IMR-90 (cell line): ENCODE data around the gene CYP2B6. TPM values are rescaled to one million over a fixed set of nuclear protein-coding genes. Genes with fewer than 3 reads are reported as not detected.

Experiments
- ATAC-seq: fragments of 200-7000 bp; cut with Tn5 transposase; 2 replicates; pipeline ENCODE4 v1.9.1; 2020; ENCODE audit warnings: low read depth, mild to moderate bottlenecking, moderate library complexity
- BruUV-seq: library from RNA; stranded (reverse); fragments of 400-500 nt; replicated peaks from 2 replicates; lab custom pipeline; 2021; lab: Mats Ljungman, UMichigan
- CTCF ChIA-PET: fragments of 300-600 bp; formaldehyde crosslinking; extraction: SDS; loops from one replicate; lab custom pipeline; 2021; ENCODE audit warnings: antibody characterized with exemption; lab: Yijun Ruan, JAX
- POLR2A ChIA-PET: fragments of 300-600 bp; sonication (Branson Sonifier 250); formaldehyde crosslinking; loops from one replicate; lab custom pipeline; 2022; ENCODE audit warnings: antibody characterized with exemption; ENCODE audit not compliant: unreplicated experiment; lab: Charles Lee
- DNase-seq: peaks from one replicate; pipeline ENCODE4 v3.0.0; 2013
- H2AFZ ChIP-seq: replicated peaks from 2 replicates; pipeline ENCODE3; 2013; ENCODE audit warnings: low read length, mild to moderate bottlenecking; ENCODE audit not compliant: poor library complexity
- H2AK5ac ChIP-seq: 2 replicates; pipeline ENCODE4 v1.6.1; 2013; ENCODE audit warnings: low read depth, low read length, inconsistent platforms
- H2AK9ac ChIP-seq: replicated peaks from 2 replicates; pipeline ENCODE3; 2013; ENCODE audit warnings: mild to moderate bottlenecking, low read depth, low read length, moderate library complexity; ENCODE audit not compliant: poor library complexity
- H2BK120ac ChIP-seq: 2 replicates; pipeline ENCODE4 v1.6.1; 2013; ENCODE audit warnings: low read depth, low read length, inconsistent platforms
- H2BK15ac ChIP-seq: 3 replicates; pipeline ENCODE4 v1.6.1; 2013; ENCODE audit warnings: low read depth, low read length, inconsistent platforms
- H2BK20ac ChIP-seq: 2 replicates; pipeline ENCODE4 v1.6.1; 2013; ENCODE audit warnings: low read depth, mild to moderate bottlenecking, inconsistent platforms, low read length, moderate library complexity
- H2BK5ac ChIP-seq: 2 replicates; pipeline ENCODE4 v1.6.1; 2013; ENCODE audit warnings: mild to moderate bottlenecking, low read depth, low read length, inconsistent platforms; ENCODE audit not compliant: poor library complexity, severe bottlenecking
- H3K14ac ChIP-seq: replicated peaks from 2 replicates; pipeline ENCODE4 v1.6.1; 2013; ENCODE audit warnings: low read depth, low read length, inconsistent platforms
- H3K18ac ChIP-seq: 2 replicates; pipeline ENCODE4 v1.6.1; 2013; ENCODE audit warnings: low read depth, low read length, control low read depth
- H3K23ac ChIP-seq: 2 replicates; pipeline ENCODE4 v1.6.1; 2013; ENCODE audit warnings: low read depth, low read length, inconsistent platforms
- H3K27ac ChIP-seq: 2 replicates; pipeline ENCODE4 v1.5.1; 2013; ENCODE audit warnings: mild to moderate bottlenecking, control low read depth, low read length; ENCODE audit not compliant: insufficient read depth
- H3K27me3 ChIP-seq: 2 replicates; pipeline ENCODE4 v1.6.1; 2013; ENCODE audit warnings: low read length; ENCODE audit not compliant: control insufficient read depth, insufficient read depth
- H3K36me3 ChIP-seq: 2 replicates; pipeline ENCODE4 v1.6.1; 2013; ENCODE audit warnings: low read length, mixed read lengths; ENCODE audit not compliant: control insufficient read depth, insufficient read depth
- H3K4ac ChIP-seq: 2 replicates; pipeline ENCODE4 v1.6.1; 2013; ENCODE audit warnings: low read depth, low read length, inconsistent platforms
- H3K4me1 ChIP-seq: 2 replicates; pipeline ENCODE4 v1.6.1; 2013; ENCODE audit warnings: low read length, mixed read lengths; ENCODE audit not compliant: control insufficient read depth, insufficient read depth
- H3K4me2 ChIP-seq: 2 replicates; pipeline ENCODE4 v1.6.1; 2013; ENCODE audit warnings: low read depth, mild to moderate bottlenecking, control low read depth, low read length, moderate library complexity
- H3K4me3 ChIP-seq: 2 replicates; pipeline ENCODE4 v1.5.1; 2013; ENCODE audit warnings: low read depth, mild to moderate bottlenecking, control low read depth, low read length, moderate library complexity; ENCODE audit not compliant: insufficient read depth
- H3K56ac ChIP-seq: 2 replicates; pipeline ENCODE4 v1.6.1; 2013; ENCODE audit warnings: low read length, inconsistent platforms; ENCODE audit not compliant: insufficient read depth; ENCODE audit errors: extremely low read depth
- H3K79me1 ChIP-seq, 2 experiments: 2 replicates each; pipeline ENCODE4 v1.6.1; 2013; ENCODE audit warnings: low read length in 2 of 2, inconsistent platforms in 1 of 2, low read depth in 1 of 2
- H3K9ac ChIP-seq: 2 replicates; pipeline ENCODE4 v1.6.1; 2013; ENCODE audit warnings: low read depth, low read length, control low read depth
- H3K9me1 ChIP-seq: 2 replicates; pipeline ENCODE4 v1.6.1; 2013; ENCODE audit warnings: low read length, inconsistent platforms; ENCODE audit not compliant: insufficient read depth
- H3K9me3 ChIP-seq: 2 replicates; pipeline ENCODE4 v1.6.1; 2013; ENCODE audit warnings: low read length; ENCODE audit not compliant: control insufficient read depth, insufficient read depth
- H4K20me1 ChIP-seq: 2 replicates; pipeline ENCODE4 v1.6.1; 2013; ENCODE audit warnings: low read length, inconsistent platforms; ENCODE audit not compliant: insufficient read depth
- H4K5ac ChIP-seq: 2 replicates; pipeline ENCODE4 v1.6.1; 2013; ENCODE audit warnings: mild to moderate bottlenecking, low read depth, low read length, control low read depth
- H4K8ac ChIP-seq, 2 experiments: 2 replicates each; pipeline ENCODE4 v1.6.1; 2013; ENCODE audit warnings: low read depth in 2 of 2, low read length in 2 of 2, control low read depth in 1 of 2, inconsistent platforms in 1 of 2
- H4K91ac ChIP-seq: 2 replicates; pipeline ENCODE4 v1.6.1; 2013; ENCODE audit warnings: low read depth, low read length, inconsistent platforms; ENCODE audit not compliant: insufficient read depth
- BHLHE40 ChIP-seq: fragments of 150-350 bp; IDR thresholded peaks from 2 replicates; pipeline ENCODE4 v1.6.1; 2016; ENCODE audit warnings: mild to moderate bottlenecking, low read depth, low read length
- CEBPB ChIP-seq: IDR thresholded peaks from 2 replicates; pipeline ENCODE4 v1.6.1; 2012; ENCODE audit warnings: low read depth, low read length, improper control_type of control experiment
- CHD1 ChIP-seq: IDR thresholded peaks from 2 replicates; pipeline ENCODE4 v1.6.1; 2012; ENCODE audit warnings: low read depth, low read length, improper control_type of control experiment
- ELK1 ChIP-seq: fragments of 150-350 bp; IDR thresholded peaks from 2 replicates; pipeline ENCODE4 v1.6.1; 2016; ENCODE audit warnings: low read depth, mild to moderate bottlenecking, low read length, moderate library complexity, borderline replicate concordance
- FOS ChIP-seq: fragments of 150-350 bp; IDR thresholded peaks from 2 replicates; pipeline ENCODE4 v1.6.1; 2016; ENCODE audit warnings: low read depth, low read length
- MAFK ChIP-seq: IDR thresholded peaks from 2 replicates; pipeline ENCODE4 v1.6.1; 2012; ENCODE audit warnings: low read depth, low read length, improper control_type of control experiment
- MAZ ChIP-seq: IDR thresholded peaks from 2 replicates; pipeline ENCODE4 v1.6.1; 2012; ENCODE audit warnings: low read depth, mild to moderate bottlenecking, low read length, improper control_type of control experiment, moderate library complexity, borderline replicate concordance
- POLR2A ChIP-seq: IDR thresholded peaks from 2 replicates; pipeline ENCODE4 v1.6.1; 2012; ENCODE audit warnings: mild to moderate bottlenecking, low read depth, low read length
- RAD21 ChIP-seq: IDR thresholded peaks from 2 replicates; pipeline ENCODE4 v1.6.1; 2012; ENCODE audit warnings: low read length, improper control_type of control experiment
- RFX5 ChIP-seq: IDR thresholded peaks from 2 replicates; pipeline ENCODE4 v1.8.0; 2012; ENCODE audit warnings: low read depth, mild to moderate bottlenecking, low read length, moderate library complexity
- USF2 ChIP-seq: fragments of 150-350 bp; IDR thresholded peaks from 2 replicates; pipeline ENCODE4 v1.6.1; 2017; ENCODE audit warnings: mild to moderate bottlenecking, antibody characterized with exemption, low read length, low read depth
- WGBS, 2 experiments: methylation state at CpG; one replicate each; pipeline versions ENCODE4 v1.1.5 to v1.1.7; 2013; ENCODE audit warnings: missing lambda C conversion rate in 2 of 2; ENCODE audit not compliant: insufficient read length in 1 of 2; ENCODE audit errors: extremely low coverage in 2 of 2; 5-methylcytosine and 5-hydroxymethylcytosine counted together
- dilution Hi-C: fragments of 300-500 bp; cut with HindIII; formaldehyde crosslinking; loops from one replicate; pipeline ENCODE4 v1.14.3; 2018; ENCODE audit warnings: low sequenced_read_pairs; ENCODE audit not compliant: unreplicated experiment
- in situ Hi-C: fragments of 300-500 bp; cut with MboI; formaldehyde crosslinking; loops from 3 replicates; pipeline ENCODE4 v1.14.3; 2019; ENCODE audit warnings: low sequenced_read_pairs, inconsistent platforms, mixed read lengths
- intact Hi-C: fragments of 100-400 bp; cut with micrococcal nuclease; formaldehyde crosslinking; loops from 2 replicates; pipeline ENCODE4 v1.10.0; 2022
- polyA plus RNA-seq, 3 experiments: library from polyadenylated mRNA; depleted of rRNA; stranded (reverse); fragments of >200 nt; gene quantifications; 2 replicates each; pipeline ENCODE4 v1.2.3, GENCODE V29; 2012; ENCODE audit warnings: low replicate concordance in 1 of 3
- total RNA-seq: library from RNA; depleted of rRNA; stranded (reverse); fragments of >200 nt; gene quantifications from 2 replicates; pipeline ENCODE4 v1.2.3, GENCODE V29; 2012

Gene CYP2B6
- total and polyA plus RNA-seq, 2 of the 4 experiments (the other 2 are of a cell fraction) = not detected

GRCh38 chr19:41027273-41027967 lies 36.3 kb downstream of the CYP2B6 start:
- H2BK15ac ChIP-seq = no peak overlapping the region
- H3K9ac ChIP-seq = no peak overlapping the region
- H4K20me1 ChIP-seq = no peaks in the 10 kb centered on the region
- H3K14ac ChIP-seq = no peak overlapping the region
- dilution Hi-C loops (no loop called here), intact Hi-C loops (no loop called here), in situ Hi-C loops (no loop called here)
- ChIA-PET CTCF (no interaction called here), POLR2A (no interaction called here)
- ATAC-seq (no peak), DNase-seq (no peak)
- no peak overlapping the region for H4K5ac ChIP-seq
- H4K8ac ChIP-seq = no peak overlapping the region
- no peaks in the 10 kb centered on the region for H3K36me3 ChIP-seq
- no peak overlapping the region for H2AK5ac ChIP-seq
- 86% methylated on average over 1 of the region's 6 CpGs; no CpG with 5 or more reads in 1 of the 2 experiments for WGBS, 2 experiments
- H3K27me3 ChIP-seq = peaks cover 4% of the 10 kb centered on the region; the same call in 1 of the 2 replicates
- no peak overlapping the region for H3K4me2 ChIP-seq
- no peak overlapping the region for H3K18ac ChIP-seq
- no peak for TF ChIP-seq MAFK
- TF ChIP-seq BHLHE40 = no peak
- TF ChIP-seq MAZ = no peak
- no peak for TF ChIP-seq POLR2A
- TF ChIP-seq CHD1 = no peak
- no peak for TF ChIP-seq RAD21
- no peak for TF ChIP-seq CEBPB
- no peak for TF ChIP-seq RFX5
- TF ChIP-seq ELK1 = no peak
- no peak for TF ChIP-seq FOS
- TF ChIP-seq USF2 = no peak
- no peak overlapping the region for H2AK9ac ChIP-seq
- no peak overlapping the region for H4K91ac ChIP-seq
- no peak overlapping the region for H3K23ac ChIP-seq
- H2BK5ac ChIP-seq = no peak overlapping the region
- H3K4ac ChIP-seq = no peak overlapping the region
- no peak overlapping the region for H3K4me3 ChIP-seq
- no peak overlapping the region for H2BK20ac ChIP-seq
- H2BK120ac ChIP-seq = no peak overlapping the region
- no peak overlapping the region for H3K56ac ChIP-seq
- no peaks in the 10 kb centered on the region for H3K4me1 ChIP-seq
- H3K9me3 ChIP-seq = no peaks in the 10 kb centered on the region
- BruUV-seq = no TSS peak
- no peak overlapping the region for H2AFZ ChIP-seq
- no peaks in the 10 kb centered on the region for H3K9me1 ChIP-seq
- no peaks in the 10 kb centered on the region for H3K79me1 ChIP-seq
- H3K27ac ChIP-seq = no peak overlapping the region
